ENCODE measurements around the gene HCK.
"Not testable (repeated sequence)": the region's sequence is repeated elsewhere in the genome, so short reads cannot be mapped to it uniquely, and the experiment has no call there.

HCK gene

DNA sequence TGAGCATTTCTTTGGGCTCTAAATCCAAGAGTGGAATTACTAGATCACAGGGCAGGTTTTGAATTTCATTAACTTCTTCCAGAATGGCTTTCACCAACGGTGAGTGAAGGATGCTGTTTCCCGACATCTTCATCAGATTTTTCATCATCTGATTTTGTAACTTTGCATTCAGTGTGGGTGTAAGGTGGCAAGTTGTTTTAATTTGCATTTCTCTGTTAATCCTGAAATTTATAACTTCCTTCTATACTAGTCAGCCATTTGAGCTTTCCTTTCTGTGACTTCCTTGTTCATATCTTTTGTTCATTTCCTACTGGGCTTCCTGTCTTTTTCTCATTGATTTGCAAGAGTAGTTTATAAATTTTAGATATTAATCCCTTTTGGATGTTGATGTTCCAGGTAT lies 18.7 kb upstream of the HCK start:
- Histone ChIP-seq H3K27me3 (ENCODE audit: control insufficient read depth in 1 of 2, insufficient read depth in 2 of 2, low read length in 2 of 2) (peaks cover 0 to 33% of the 10 kb centered on the region in 2 donors), H3K9ac (ENCODE audit: low read length) (no peak overlapping the region), H3K4me3 (ENCODE audit: low read depth in 1 of 2, low read length in 2 of 2) (no peak overlapping the region), H3K27ac (ENCODE audit: low read depth, low read length) (no peak overlapping the region), H3K9me3 (ENCODE audit: low read length) (no peaks in the 10 kb centered on the region), H3K36me3 (ENCODE audit: insufficient read depth, low read length) (no peaks in the 10 kb centered on the region), H3K4me1 (ENCODE audit: insufficient read depth, low read length) (no peaks in the 10 kb centered on the region)

DNA sequence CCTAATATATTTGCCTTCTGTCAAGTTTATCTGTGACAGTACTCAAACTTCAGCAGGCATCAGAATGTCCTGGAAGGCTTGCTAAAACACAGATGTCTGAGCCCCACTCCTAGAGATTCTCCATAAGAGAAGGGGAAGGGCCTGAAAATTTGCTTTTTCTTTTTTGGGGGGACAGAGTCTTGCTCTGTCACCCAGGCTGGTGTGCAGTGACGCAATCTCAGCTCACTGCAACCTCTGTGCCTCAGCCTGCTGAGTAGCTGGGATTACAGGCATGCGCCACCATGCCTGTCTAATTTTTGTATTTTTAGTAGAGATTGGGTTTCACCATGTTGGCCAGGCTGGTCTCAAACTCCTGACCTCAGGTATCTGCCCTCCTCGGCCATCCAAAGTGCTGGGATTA lies 18.3 kb upstream of the HCK start:
- not testable (repeated sequence) for H3K9ac ChIP-seq (ENCODE audit: low read length); H3K27ac ChIP-seq (ENCODE audit: low read depth, low read length); H3K36me3 ChIP-seq (ENCODE audit: insufficient read depth, low read length); H3K4me1 ChIP-seq (ENCODE audit: insufficient read depth, low read length); H3K9me3 ChIP-seq (ENCODE audit: low read length); H3K4me3 ChIP-seq (ENCODE audit: low read depth in 1 of 2, low read length in 2 of 2)
- peaks cover 0 to 33% of the 10 kb centered on the region in 2 donors for H3K27me3 ChIP-seq (ENCODE audit: control insufficient read depth in 1 of 2, insufficient read depth in 2 of 2, low read length in 2 of 2)

GRCh38 chr20:32034581-32035425 lies 17.2 kb upstream of the HCK start:
- Histone ChIP-seq H3K36me3 (ENCODE audit: insufficient read depth, low read length) (no peaks in the 10 kb centered on the region), H3K4me3 (ENCODE audit: low read depth in 1 of 2, low read length in 2 of 2) (no peak overlapping the region), H3K9ac (ENCODE audit: low read length) (no peak overlapping the region), H3K27me3 (ENCODE audit: control insufficient read depth in 1 of 2, insufficient read depth in 2 of 2, low read length in 2 of 2) (peaks cover 0 to 33% of the 10 kb centered on the region in 2 donors), H3K9me3 (ENCODE audit: low read length) (no peaks in the 10 kb centered on the region), H3K4me1 (ENCODE audit: insufficient read depth, low read length) (no peaks in the 10 kb centered on the region), H3K27ac (ENCODE audit: low read depth, low read length) (no peak overlapping the region)

DNA sequence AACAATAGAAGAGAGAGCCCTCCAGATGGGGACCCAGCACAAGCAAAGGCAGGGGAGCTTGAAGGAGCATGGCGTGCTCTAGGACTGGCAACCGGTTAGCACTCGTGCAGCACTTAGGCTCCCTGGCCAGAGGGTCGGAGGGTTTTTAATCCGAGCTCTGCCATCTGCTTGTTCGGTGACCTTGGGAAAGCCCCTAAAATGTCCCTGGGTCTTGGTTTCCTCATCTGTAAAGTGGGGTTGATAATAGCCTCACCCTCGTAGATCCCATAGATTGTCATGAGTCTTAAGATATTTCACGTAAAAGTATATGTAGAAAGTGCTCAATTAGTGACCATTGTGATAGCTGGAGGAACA lies 16.6 kb upstream of the HCK start:
- Histone ChIP-seq H3K9me3 (ENCODE audit: low read length) (no peaks in the 10 kb centered on the region), H3K27me3 (ENCODE audit: control insufficient read depth in 1 of 2, insufficient read depth in 2 of 2, low read length in 2 of 2) (peaks cover 0 to 33% of the 10 kb centered on the region in 2 donors), H3K36me3 (ENCODE audit: insufficient read depth, low read length) (no peaks in the 10 kb centered on the region), H3K27ac (ENCODE audit: low read depth, low read length) (no peak overlapping the region), H3K4me3 (ENCODE audit: low read depth in 1 of 2, low read length in 2 of 2) (no peak overlapping the region), H3K4me1 (ENCODE audit: insufficient read depth, low read length) (no peaks in the 10 kb centered on the region), H3K9ac (ENCODE audit: low read length) (no peak overlapping the region)

DNA sequence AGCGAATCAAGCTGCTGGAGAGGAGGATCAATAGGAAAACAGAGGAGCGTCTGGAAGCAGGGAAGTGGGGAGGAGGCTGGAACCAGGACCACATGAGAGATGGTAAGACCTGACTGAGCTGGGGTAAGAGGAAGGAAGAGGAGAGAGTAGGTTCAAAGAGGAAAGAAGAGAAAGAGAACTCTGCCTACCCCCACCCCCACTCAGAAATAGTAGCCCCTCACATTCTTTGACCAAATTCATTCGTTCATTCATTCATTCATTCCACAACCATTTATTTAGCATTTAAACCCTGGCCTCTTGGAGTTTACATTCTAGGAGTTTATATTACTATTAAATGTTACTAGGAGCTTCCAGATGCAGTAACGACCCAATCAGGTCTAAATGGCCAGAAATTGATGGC lies 15.8 kb upstream of the HCK start:
- no peaks in the 10 kb centered on the region for H3K36me3 ChIP-seq (ENCODE audit: insufficient read depth, low read length)
- peaks cover 0 to 26% of the 10 kb centered on the region in 2 donors for H3K27me3 ChIP-seq (ENCODE audit: control insufficient read depth in 1 of 2, insufficient read depth in 2 of 2, low read length in 2 of 2)
- H3K9ac ChIP-seq (ENCODE audit: low read length), result no peak overlapping the region
- no peaks in the 10 kb centered on the region for H3K4me1 ChIP-seq (ENCODE audit: insufficient read depth, low read length)
- H3K9me3 ChIP-seq (ENCODE audit: low read length), result no peaks in the 10 kb centered on the region
- H3K27ac ChIP-seq (ENCODE audit: low read depth, low read length), result no peak overlapping the region
- no peak overlapping the region for H3K4me3 ChIP-seq (ENCODE audit: low read depth in 1 of 2, low read length in 2 of 2)

DNA sequence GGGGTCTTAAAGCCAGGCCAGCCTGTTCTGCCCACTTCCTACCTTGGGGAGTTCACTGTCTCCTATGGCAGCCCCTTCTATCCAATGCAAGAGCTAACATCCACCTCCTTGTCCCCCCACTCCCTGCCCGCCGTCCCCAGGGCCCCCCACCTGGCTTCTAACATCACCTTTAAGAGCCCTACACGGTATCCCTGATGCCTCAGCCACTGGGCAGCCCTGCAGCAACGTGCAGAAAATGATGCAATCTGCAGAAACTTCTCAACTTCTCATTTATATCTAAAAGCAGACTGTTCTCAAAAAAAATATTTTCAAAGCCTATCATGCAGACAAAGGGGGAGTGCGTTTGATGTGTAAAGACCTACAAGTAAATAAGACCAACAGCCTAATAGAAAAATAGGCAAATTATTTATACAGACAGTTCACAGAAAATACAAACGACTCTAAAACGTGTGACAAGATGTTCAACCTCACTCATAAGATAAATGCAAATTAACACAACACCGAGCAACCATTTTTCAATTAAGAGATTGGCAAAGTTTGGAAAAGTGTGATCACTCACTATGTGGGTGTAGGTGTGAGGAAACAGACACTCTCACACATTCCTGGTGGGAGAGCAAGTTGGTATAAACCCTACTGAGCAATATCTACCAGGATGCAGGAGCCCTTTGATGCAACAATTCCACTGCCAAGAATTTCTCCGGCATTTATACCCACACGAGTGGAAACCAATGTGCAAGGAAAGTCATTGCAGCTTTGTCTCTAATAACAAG lies 15.1 kb upstream of the HCK start:
- H3K27me3 ChIP-seq (ENCODE audit: control insufficient read depth in 1 of 2, insufficient read depth in 2 of 2, low read length in 2 of 2), result peaks cover 0 to 22% of the 10 kb centered on the region in 2 donors
- no peaks in the 10 kb centered on the region for H3K4me1 ChIP-seq (ENCODE audit: insufficient read depth, low read length)

GRCh38 chr20:32037929-32038328 lies 14.1 kb upstream of the HCK start:
- Histone ChIP-seq H3K4me3 (ENCODE audit: low read depth in 1 of 2, low read length in 2 of 2) (no peak overlapping the region), H3K27ac (ENCODE audit: low read depth, low read length) (no peak overlapping the region), H3K27me3 (ENCODE audit: control insufficient read depth in 1 of 2, insufficient read depth in 2 of 2, low read length in 2 of 2) (peaks cover 0 to 20% of the 10 kb centered on the region in 2 donors), H3K4me1 (ENCODE audit: insufficient read depth, low read length) (no peaks in the 10 kb centered on the region), H3K36me3 (ENCODE audit: insufficient read depth, low read length) (no peaks in the 10 kb centered on the region), H3K9me3 (ENCODE audit: low read length) (no peaks in the 10 kb centered on the region), H3K9ac (ENCODE audit: low read length) (no peak overlapping the region)

More for the DNA sequence above, 15.1 kb upstream of the HCK start:
- no peak overlapping the region for H3K4me3 ChIP-seq (ENCODE audit: low read depth in 1 of 2, low read length in 2 of 2)
- H3K36me3 ChIP-seq (ENCODE audit: insufficient read depth, low read length), result no peaks in the 10 kb centered on the region
- no peak overlapping the region for H3K27ac ChIP-seq (ENCODE audit: low read depth, low read length)
- no peak overlapping the region for H3K9ac ChIP-seq (ENCODE audit: low read length)
- H3K9me3 ChIP-seq (ENCODE audit: low read length), result no peaks in the 10 kb centered on the region

GRCh38 chr20:32040142-32040953 lies 11.7 kb upstream of the HCK start:
- H3K9me3 ChIP-seq (ENCODE audit: low read length), result no peaks in the 10 kb centered on the region
- H3K27ac ChIP-seq (ENCODE audit: low read depth, low read length), result no peak overlapping the region
- no peaks in the 10 kb centered on the region for H3K4me1 ChIP-seq (ENCODE audit: insufficient read depth, low read length)

DNA sequence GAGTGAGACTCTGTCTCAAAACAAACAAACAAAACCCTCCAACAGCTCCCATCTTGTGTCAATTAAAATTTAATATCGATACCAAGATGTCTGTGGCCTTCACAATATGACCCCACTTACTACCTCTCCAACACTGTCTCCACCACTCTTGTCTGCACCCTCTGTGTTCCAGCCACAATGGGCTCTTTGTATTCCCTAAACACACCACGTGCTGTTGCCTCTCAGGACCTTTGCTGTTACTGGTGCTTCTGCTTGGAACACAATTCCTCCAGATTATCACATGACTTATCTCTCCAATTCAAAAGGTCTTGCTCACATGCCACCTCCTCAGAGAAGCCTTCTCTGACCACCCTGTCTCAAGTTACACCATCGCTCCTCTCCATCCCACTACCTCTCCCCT lies 6.0 kb upstream of the HCK start:
- H3K27me3 ChIP-seq (ENCODE audit: control insufficient read depth in 1 of 2, insufficient read depth in 2 of 2, low read length in 2 of 2), result peaks cover 5 to 16% of the 10 kb centered on the region in 2 donors
- no peak overlapping the region for H3K27ac ChIP-seq (ENCODE audit: low read depth, low read length)
- no peak overlapping the region for H3K9ac ChIP-seq (ENCODE audit: low read length)
- H3K4me3 ChIP-seq (ENCODE audit: low read depth in 1 of 2, low read length in 2 of 2), result no peak overlapping the region
- no peaks in the 10 kb centered on the region for H3K4me1 ChIP-seq (ENCODE audit: insufficient read depth, low read length)
- no peaks in the 10 kb centered on the region for H3K9me3 ChIP-seq (ENCODE audit: low read length)
- H3K36me3 ChIP-seq (ENCODE audit: insufficient read depth, low read length), result no peaks in the 10 kb centered on the region

More at GRCh38 chr20:32040142-32040953, 11.7 kb upstream of the HCK start:
- Histone ChIP-seq H3K4me3 (ENCODE audit: low read depth in 1 of 2, low read length in 2 of 2) (no peak overlapping the region), H3K36me3 (ENCODE audit: insufficient read depth, low read length) (no peaks in the 10 kb centered on the region), H3K27me3 (ENCODE audit: control insufficient read depth in 1 of 2, insufficient read depth in 2 of 2, low read length in 2 of 2) (peaks cover 0 to under 1% of the 10 kb centered on the region in 2 donors), H3K9ac (ENCODE audit: low read length) (no peak overlapping the region)

GRCh38 chr20:32050324-32050841 lies 1.7 kb upstream of the HCK start:
- H3K27me3 ChIP-seq (ENCODE audit: control insufficient read depth in 1 of 2, insufficient read depth in 2 of 2, low read length in 2 of 2), result peaks cover 17 to 52% of the 10 kb centered on the region in 2 donors
- no peak overlapping the region for H3K27ac ChIP-seq (ENCODE audit: low read depth, low read length)
- no peaks in the 10 kb centered on the region for H3K4me1 ChIP-seq (ENCODE audit: insufficient read depth, low read length)
- no peak overlapping the region for H3K9ac ChIP-seq (ENCODE audit: low read length)
- H3K9me3 ChIP-seq (ENCODE audit: low read length), result no peaks in the 10 kb centered on the region
- no peaks in the 10 kb centered on the region for H3K36me3 ChIP-seq (ENCODE audit: insufficient read depth, low read length)
- H3K4me3 ChIP-seq (ENCODE audit: low read depth in 1 of 2, low read length in 2 of 2), result no peak overlapping the region
